C4-2B (cell line): Measurements from ENCODE around the gene PLEKHM3.

ENCODE experiments used
- CTCF ChIP-seq: fragments of 450-650 bp; conservative IDR thresholded peaks from 2 replicates; pipeline ENCODE4 v1.5.1; 2017; ENCODE audit warnings: mild to moderate bottlenecking
- ZFX ChIP-seq: fragments of 450-650 bp; IDR thresholded peaks from 2 replicates; pipeline ENCODE4 v1.6.1; 2017

- TF ChIP-seq CTCF (no peak), ZFX (no peak)
Observed at GRCh38 chr2:207840101-207840500, 185.2 kb downstream of the PLEKHM3 start.
